Osteocyte (in vitro differentiated cells): Measurements from ENCODE around the gene AHCTF1. TPM values are rescaled to one million over a fixed set of nuclear protein-coding genes. Genes with fewer than 3 reads are reported as not detected.
A peak's percentile ranks its signal among the peaks of the same experiment; 100 is the strongest.
"Not testable (repeated sequence)": the region's sequence is repeated elsewhere in the genome, so short reads cannot be mapped to it uniquely, and the experiment has no call there.

ENCODE experiments used
- DNase-seq: peaks from one replicate; pipeline ENCODE4 v3.0.0; 2021; ENCODE audit warnings: mixed read lengths; ENCODE audit not compliant: unreplicated experiment; ENCODE audit errors: extremely low spot score
- H3K27ac Mint-ChIP-seq: one replicate; pipeline ENCODE4 v1.8.0; 2021; ENCODE audit warnings: mild to moderate bottlenecking, mixed read lengths; ENCODE audit not compliant: unreplicated experiment
- H3K27me3 Mint-ChIP-seq: one replicate; pipeline ENCODE4 v1.8.0; 2021; ENCODE audit warnings: mixed read lengths; ENCODE audit not compliant: unreplicated experiment
- H3K36me3 Mint-ChIP-seq: one replicate; pipeline ENCODE4 v1.8.0; 2021; ENCODE audit warnings: mixed read lengths; ENCODE audit not compliant: unreplicated experiment
- H3K4me1 Mint-ChIP-seq: one replicate; pipeline ENCODE4 v1.8.0; 2021; ENCODE audit warnings: mixed read lengths; ENCODE audit not compliant: unreplicated experiment
- H3K4me3 Mint-ChIP-seq: one replicate; pipeline ENCODE4 v1.8.0; 2021; ENCODE audit warnings: mild to moderate bottlenecking, moderate library complexity, mixed read lengths; ENCODE audit not compliant: unreplicated experiment
- H3K9me3 Mint-ChIP-seq: one replicate; pipeline ENCODE4 v1.8.0; 2021; ENCODE audit warnings: mixed read lengths; ENCODE audit not compliant: unreplicated experiment
- total RNA-seq: library from RNA; stranded (reverse); gene quantifications from 2 replicates; pipeline ENCODE4 v1.2.1, GENCODE V29; 2021
- TF ChIP-seq, protein P1 (sequence below): fragments of 200-600 bp; sonication (generic); IDR thresholded peaks from 2 replicates; pipeline ENCODE4 v1.5.0; 2021; ENCODE audit warnings: antibody characterized with exemption, mild to moderate bottlenecking, moderate library complexity

AHCTF1 gene
- total RNA-seq, 1 donor from 2014 or later, result 30.4 TPM

DNA sequence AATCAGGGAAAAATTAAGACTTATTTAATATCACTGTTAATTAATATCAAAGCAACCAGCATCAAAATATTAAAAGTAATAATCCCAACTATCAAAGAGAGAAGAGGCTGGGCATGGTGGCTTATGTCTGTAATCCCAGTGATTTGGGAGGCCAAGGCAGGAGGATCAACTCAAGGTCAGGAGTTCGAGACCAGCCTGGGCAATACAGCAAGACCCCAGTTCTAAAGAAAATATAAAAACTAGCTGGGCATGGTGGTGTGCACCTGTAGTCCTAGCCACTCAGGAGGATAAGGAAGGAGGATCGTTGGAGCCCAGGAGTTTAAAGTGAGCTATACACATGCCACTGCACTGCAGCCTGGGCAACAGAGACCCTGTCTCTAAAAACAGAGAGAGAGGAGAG, 43.2 kb downstream of the AHCTF1 start:
- TF ChIP-seq, protein P1, sequence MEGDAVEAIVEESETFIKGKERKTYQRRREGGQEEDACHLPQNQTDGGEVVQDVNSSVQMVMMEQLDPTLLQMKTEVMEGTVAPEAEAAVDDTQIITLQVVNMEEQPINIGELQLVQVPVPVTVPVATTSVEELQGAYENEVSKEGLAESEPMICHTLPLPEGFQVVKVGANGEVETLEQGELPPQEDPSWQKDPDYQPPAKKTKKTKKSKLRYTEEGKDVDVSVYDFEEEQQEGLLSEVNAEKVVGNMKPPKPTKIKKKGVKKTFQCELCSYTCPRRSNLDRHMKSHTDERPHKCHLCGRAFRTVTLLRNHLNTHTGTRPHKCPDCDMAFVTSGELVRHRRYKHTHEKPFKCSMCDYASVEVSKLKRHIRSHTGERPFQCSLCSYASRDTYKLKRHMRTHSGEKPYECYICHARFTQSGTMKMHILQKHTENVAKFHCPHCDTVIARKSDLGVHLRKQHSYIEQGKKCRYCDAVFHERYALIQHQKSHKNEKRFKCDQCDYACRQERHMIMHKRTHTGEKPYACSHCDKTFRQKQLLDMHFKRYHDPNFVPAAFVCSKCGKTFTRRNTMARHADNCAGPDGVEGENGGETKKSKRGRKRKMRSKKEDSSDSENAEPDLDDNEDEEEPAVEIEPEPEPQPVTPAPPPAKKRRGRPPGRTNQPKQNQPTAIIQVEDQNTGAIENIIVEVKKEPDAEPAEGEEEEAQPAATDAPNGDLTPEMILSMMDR, result no peak
- H3K4me3 Mint-ChIP-seq, result no peak overlapping the region
- no peak overlapping the region for H3K27ac Mint-ChIP-seq
- no peak for DNase-seq
- peaks cover 50% of the 10 kb centered on the region for H3K36me3 Mint-ChIP-seq
- no peaks in the 10 kb centered on the region for H3K4me1 Mint-ChIP-seq
- no peaks in the 10 kb centered on the region for H3K27me3 Mint-ChIP-seq
- H3K9me3 Mint-ChIP-seq, result no peaks in the 10 kb centered on the region

GRCh38 chr1:246885389-246885788, 46.4 kb downstream of the AHCTF1 start:
- DNase-seq, H3K9me3 Mint-ChIP-seq, H3K27ac Mint-ChIP-seq, H3K4me3 Mint-ChIP-seq, H3K27me3 Mint-ChIP-seq, H3K4me1 Mint-ChIP-seq: not testable (repeated sequence)
- peaks cover 41% of the 10 kb centered on the region for H3K36me3 Mint-ChIP-seq

- TF ChIP-seq, protein P1, result no peak
- peaks cover 35% of the 10 kb centered on the region for H3K36me3 Mint-ChIP-seq
- no peaks in the 10 kb centered on the region for H3K9me3 Mint-ChIP-seq
- H3K27me3 Mint-ChIP-seq, result no peaks in the 10 kb centered on the region
- no peak overlapping the region for H3K4me3 Mint-ChIP-seq
- no peak for DNase-seq
- H3K4me1 Mint-ChIP-seq, result peaks cover 9% of the 10 kb centered on the region
- H3K27ac Mint-ChIP-seq, result no peak overlapping the region
Observed at GRCh38 chr1:246878551-246878950, 53.2 kb downstream of the AHCTF1 start.

- Mint-ChIP-seq H3K27me3 (no peaks in the 10 kb centered on the region), H3K27ac (no peak overlapping the region), H3K36me3 (peaks cover 48% of the 10 kb centered on the region), H3K4me3 (no peak overlapping the region), H3K9me3 (no peaks in the 10 kb centered on the region), H3K4me1 (peaks cover 9% of the 10 kb centered on the region)
- TF ChIP-seq, protein P1, result no peak
- no peak for DNase-seq
Observed at GRCh38 chr1:246876431-246876830, 55.3 kb downstream of the AHCTF1 start.

DNA sequence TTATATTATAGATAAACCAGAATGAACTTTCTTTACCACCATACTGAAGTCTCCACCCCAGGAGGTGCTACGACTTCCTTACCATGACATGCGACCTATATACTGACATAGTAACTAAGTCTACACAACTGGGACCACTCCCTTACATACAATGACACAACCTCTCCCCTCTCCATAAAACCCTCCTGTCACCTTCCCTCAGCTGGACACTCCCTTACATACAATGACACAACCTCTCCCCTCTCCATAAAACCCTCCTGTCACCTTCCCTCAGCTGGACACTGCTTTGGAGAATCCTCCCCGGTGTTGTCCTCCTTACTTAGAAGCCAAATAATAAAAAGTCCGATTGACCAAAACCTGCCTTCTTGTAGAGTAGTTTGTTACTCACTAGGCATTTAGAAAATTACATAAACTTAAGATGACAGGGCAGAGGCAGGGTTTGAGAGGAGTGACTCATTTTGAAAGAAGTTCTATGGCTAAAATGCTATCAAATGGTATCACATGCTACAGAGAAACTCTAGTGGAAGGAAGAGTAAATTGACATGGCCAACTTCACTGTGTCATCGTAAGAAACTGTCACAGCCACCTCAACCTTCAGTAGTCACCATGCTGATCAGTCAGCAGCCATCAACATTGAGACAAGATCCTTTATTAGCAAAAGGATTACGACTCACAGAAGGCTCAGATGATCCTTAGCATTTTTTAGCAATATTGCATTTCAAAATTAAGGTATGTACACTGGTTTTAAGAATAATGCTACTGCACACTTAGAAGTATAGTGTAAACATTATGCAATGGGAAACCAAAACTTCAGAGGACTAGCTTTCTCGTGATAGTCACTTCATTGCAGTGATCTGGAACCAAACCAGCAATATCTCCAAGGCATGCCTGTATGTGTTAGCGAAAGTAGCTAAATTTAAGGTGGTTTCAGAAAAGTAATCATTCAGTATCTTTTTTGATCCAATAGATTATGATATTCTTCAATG, 56.4 kb downstream of the AHCTF1 start:
- no peaks in the 10 kb centered on the region for H3K27me3 Mint-ChIP-seq
- H3K9me3 Mint-ChIP-seq, result no peaks in the 10 kb centered on the region
- H3K4me1 Mint-ChIP-seq, result peaks cover 9% of the 10 kb centered on the region
- no peak for DNase-seq
- TF ChIP-seq, protein P1, result no peak
- peak overlapping the region; percentile 16 for H3K27ac Mint-ChIP-seq
- H3K4me3 Mint-ChIP-seq, result no peak overlapping the region
- H3K36me3 Mint-ChIP-seq, result peaks cover 51% of the 10 kb centered on the region
